ENCODE data around the gene CDH22.
A peak's percentile ranks its signal among the peaks of the same experiment; 100 is the strongest.

The CDH22 gene

GRCh38 chr20:46137816-46138215 lies 170.5 kb downstream of the CDH22 start:
- no peak for DNase-seq (ENCODE audit: low read depth)
- H3K4me3 ChIP-seq (ENCODE audit: low read length) = no peak overlapping the region
- no peak for TF ChIP-seq CTCF (conservative IDR thresholded peaks at IDR 0.05; ENCODE audit: low read depth, low read length)

DNA sequence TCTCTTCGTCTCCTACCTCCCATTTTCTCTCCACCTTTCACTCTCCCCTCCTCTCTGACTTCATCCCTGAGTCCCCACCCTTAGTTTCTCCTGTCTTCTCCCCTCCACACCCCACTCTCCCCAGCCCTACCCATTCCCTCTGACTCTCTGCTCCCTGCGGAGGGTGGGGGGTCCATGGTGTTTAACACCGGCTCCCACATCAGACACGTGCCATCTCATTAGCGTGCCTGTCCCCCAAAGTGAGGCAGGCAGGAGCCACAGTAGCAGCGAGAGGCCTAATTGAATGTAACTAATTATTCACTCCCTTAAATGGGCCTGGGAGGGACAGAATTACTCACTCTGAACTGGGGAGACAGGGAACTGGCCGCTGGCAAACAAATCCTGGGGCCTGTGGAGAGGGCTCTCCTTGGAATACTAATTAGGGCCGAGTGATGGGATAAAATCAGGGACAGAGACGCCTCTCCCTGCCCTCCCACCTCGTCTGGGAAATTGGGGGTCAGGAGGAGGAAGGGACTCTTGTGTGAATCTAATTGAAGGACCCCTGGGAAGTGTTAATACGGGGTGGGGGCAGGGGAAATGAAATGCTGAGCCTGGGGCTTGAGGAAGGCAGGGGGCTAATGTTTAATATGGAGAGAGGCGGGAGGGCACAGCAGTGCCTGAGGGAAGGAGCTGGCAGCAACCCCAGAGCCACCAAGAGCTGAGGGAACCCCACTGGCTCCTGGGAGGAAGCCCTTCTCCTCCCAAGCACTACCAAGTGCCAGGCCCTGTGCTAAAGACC lies 172.3 kb downstream of the CDH22 start:
- no peak for DNase-seq (ENCODE audit: low read depth)
- H3K4me3 ChIP-seq (ENCODE audit: low read length) = no peak overlapping the region
- no peak for TF ChIP-seq CTCF (conservative IDR thresholded peaks at IDR 0.05; ENCODE audit: low read depth, low read length)

DNA sequence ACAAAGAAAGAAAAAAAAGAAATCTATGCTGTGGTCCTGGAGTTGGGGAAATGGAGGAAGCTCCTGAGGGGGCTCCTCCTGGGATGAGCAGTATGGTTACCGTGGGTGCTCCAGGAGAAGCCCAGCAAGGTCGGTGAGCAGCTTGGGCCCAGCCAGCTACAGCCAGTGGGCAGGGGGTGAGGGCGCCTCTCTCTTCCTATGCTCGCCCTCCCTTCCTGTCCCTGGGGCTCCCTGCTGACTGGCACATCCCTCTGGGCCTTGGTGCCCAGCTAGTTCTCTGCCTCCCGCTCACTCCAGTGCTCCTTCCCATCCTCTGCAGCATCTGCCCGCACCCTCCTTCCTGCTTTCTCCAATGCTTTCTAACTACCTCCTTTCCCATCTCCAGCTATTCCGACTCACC lies 173.6 kb downstream of the CDH22 start:
- DNase-seq (ENCODE audit: low read depth) = no peak
- no peak for TF ChIP-seq CTCF (conservative IDR thresholded peaks at IDR 0.05; ENCODE audit: low read depth, low read length)
- no peak overlapping the region for H3K4me3 ChIP-seq (ENCODE audit: low read length)

DNA sequence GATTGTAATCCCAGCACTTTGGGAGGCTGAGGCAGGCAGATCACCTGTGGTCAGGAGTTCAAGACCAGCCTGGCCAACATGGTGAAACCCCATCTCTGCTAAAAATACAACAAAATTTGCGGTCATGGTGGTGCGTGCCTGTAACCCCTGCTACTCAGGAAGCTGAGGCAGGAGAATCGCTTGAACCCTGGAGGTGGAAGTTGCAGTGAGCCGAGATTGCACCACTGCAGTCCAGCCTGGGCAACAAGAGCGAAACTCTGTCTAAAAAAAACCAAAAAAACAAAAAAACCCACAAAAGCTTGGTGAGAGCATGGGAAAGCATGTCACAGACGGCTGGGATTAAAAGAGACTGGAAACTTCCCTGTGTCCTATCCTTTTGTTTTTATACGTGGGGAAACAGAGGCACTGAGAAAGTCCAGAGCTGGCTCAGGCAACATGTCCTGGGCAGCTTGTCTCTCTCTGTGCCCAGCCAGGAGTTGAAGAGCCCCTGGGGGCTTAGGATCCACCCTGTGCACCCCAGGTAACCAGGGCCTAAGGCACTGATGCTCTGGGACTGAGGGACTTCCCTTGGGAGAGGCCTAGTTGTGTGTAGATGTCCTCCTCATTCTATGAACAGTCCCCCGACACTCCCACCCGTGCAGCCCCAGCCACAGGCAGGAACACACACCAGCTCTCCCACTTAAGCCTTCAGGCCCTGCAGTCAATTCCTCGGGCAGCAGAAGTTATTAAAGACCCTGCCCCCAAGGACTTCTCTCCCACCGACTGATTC lies 174.2 kb downstream of the CDH22 start:
- no peak overlapping the region for H3K4me3 ChIP-seq (ENCODE audit: low read length)
- no peak for TF ChIP-seq CTCF (conservative IDR thresholded peaks at IDR 0.05; ENCODE audit: low read depth, low read length)
- no peak for DNase-seq (ENCODE audit: low read depth)

DNA sequence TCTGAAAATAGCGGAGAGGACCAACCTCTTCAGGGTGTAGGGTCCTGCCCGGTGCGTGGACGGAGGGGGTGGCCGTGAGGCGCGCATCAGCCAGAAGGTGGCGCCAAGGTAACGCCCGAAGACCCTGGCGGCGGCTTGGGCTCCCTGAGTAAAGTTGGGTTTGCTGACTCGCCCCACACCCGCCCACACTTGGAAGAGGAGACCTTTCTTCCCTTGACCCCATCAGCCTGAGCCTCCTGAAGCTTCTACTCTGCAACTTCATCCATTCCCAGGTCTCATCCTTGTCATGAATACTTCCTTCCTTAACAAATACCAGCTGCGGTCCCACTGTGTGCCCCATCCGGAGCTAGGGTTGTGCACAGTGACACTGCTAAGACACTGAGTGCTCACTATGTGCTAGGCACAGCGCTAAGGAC lies 175.6 kb downstream of the CDH22 start:
- no peak overlapping the region for H3K4me3 ChIP-seq (ENCODE audit: low read length)
- peak; percentile 92 for TF ChIP-seq CTCF (conservative IDR thresholded peaks at IDR 0.05; ENCODE audit: low read depth, low read length)
- no peak for DNase-seq (ENCODE audit: low read depth)

DNA sequence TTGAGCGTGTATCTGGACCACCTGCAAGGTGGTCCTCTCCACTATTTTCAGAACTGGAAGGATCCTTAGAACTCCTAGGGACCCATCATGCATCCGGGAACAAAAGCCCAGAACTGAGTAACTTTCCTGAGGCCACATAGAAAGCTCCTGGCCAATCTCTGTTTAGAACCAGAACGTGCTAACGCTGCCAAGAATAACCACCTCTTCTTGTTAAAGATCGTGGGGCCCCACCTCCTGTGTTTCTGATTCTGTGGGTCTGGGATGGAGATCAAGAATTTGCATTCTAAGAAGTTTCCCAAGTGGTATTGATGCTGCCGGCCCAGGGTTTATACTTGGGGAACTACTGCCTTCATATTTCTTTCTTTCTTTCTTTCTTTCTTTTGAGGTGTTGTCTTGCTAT lies 176.9 kb downstream of the CDH22 start:
- no peak for TF ChIP-seq CTCF (conservative IDR thresholded peaks at IDR 0.05; ENCODE audit: low read depth, low read length)
- H3K4me3 ChIP-seq (ENCODE audit: low read length) = no peak overlapping the region
- DNase-seq (ENCODE audit: low read depth) = no peak

DNA sequence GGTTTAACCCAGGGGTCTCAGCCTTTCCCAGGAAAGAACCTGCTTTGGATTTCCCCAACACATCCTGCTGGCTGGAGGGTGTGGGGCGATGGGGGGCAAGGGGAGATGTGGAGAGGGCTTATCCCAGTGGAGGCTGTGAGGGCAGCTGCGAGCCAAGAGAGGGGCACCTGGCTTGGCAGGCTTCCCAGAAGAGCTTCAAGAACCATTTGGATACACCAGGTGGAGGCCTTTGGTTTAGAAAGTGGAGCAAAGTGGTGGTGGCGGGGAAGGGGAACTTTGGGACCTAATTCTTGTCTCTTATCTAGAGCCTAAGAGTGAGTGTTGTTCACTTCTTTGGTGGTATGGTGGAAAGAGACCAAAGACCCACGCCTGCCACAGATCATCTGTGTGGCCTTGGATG lies 177.8 kb downstream of the CDH22 start:
- no peak for DNase-seq (ENCODE audit: low read depth)
- no peak overlapping the region for H3K4me3 ChIP-seq (ENCODE audit: low read length)
- TF ChIP-seq CTCF (conservative IDR thresholded peaks at IDR 0.05; ENCODE audit: low read depth, low read length) = no peak
